H9 (cell line): Measurements from ENCODE around the gene TGFBI. TPM values are rescaled to one million over a fixed set of nuclear protein-coding genes. Genes with fewer than 3 reads are reported as not detected.

Source experiments
- DNase-seq: peaks from one replicate; pipeline ENCODE4 v3.0.0-alpha.2; 2017
- H2AFZ ChIP-seq: one replicate; pipeline ENCODE4 v1.6.1; 2013; ENCODE audit warnings: mild to moderate bottlenecking, low read length, control low read depth, moderate library complexity
- H2AK5ac ChIP-seq: 2 replicates; pipeline ENCODE4 v1.6.1; 2013; ENCODE audit warnings: low read length, control low read depth, mixed read lengths; ENCODE audit not compliant: insufficient read length
- H2BK120ac ChIP-seq: one replicate; pipeline ENCODE4 v1.6.1; 2013; ENCODE audit warnings: low read depth, mild to moderate bottlenecking, low read length, control low read depth, inconsistent platforms; ENCODE audit not compliant: poor library complexity, severe bottlenecking
- H2BK12ac ChIP-seq: 2 replicates; pipeline ENCODE4 v1.6.1; 2013; ENCODE audit warnings: low read length, control low read depth, mixed read lengths, low read depth; ENCODE audit not compliant: insufficient read length
- H2BK15ac ChIP-seq: 2 replicates; pipeline ENCODE4 v1.6.1; 2013; ENCODE audit warnings: low read depth, low read length, control low read depth
- H2BK20ac ChIP-seq: one replicate; pipeline ENCODE4 v1.6.1; 2013; ENCODE audit warnings: low read depth, mild to moderate bottlenecking, low read length, control low read depth, inconsistent platforms; ENCODE audit not compliant: poor library complexity, severe bottlenecking
- H2BK5ac ChIP-seq: 2 replicates; pipeline ENCODE4 v1.6.1; 2013; ENCODE audit warnings: low read length, control low read depth, mixed read lengths; ENCODE audit not compliant: insufficient read length
- H3K14ac ChIP-seq: 2 replicates; pipeline ENCODE4 v1.6.1; 2013; ENCODE audit warnings: low read length, control low read depth; ENCODE audit not compliant: insufficient read depth
- H3K18ac ChIP-seq: 2 replicates; pipeline ENCODE4 v1.6.1; 2013; ENCODE audit warnings: low read depth, mild to moderate bottlenecking, mixed read lengths, low read length, control low read depth; ENCODE audit not compliant: insufficient read length
- H3K23ac ChIP-seq: 2 replicates; pipeline ENCODE4 v1.6.1; 2013; ENCODE audit warnings: low read length, control low read depth, mixed read lengths, low read depth; ENCODE audit not compliant: insufficient read length
- H3K23me2 ChIP-seq: 2 replicates; pipeline ENCODE4 v1.6.1; 2013; ENCODE audit warnings: low read depth, mild to moderate bottlenecking, mixed read lengths, low read length, control low read depth; ENCODE audit not compliant: insufficient read length, poor library complexity, severe bottlenecking
- H3K27ac ChIP-seq: 2 replicates; pipeline ENCODE4 v1.5.1; 2013; ENCODE audit warnings: low read length, control low read depth, mixed read lengths, low read depth; ENCODE audit not compliant: insufficient read length
- H3K27me3 ChIP-seq: 2 replicates; pipeline ENCODE4 v1.6.1; 2013; ENCODE audit warnings: low read length, control low read depth, inconsistent platforms; ENCODE audit not compliant: insufficient read depth
- H3K4ac ChIP-seq: 2 replicates; pipeline ENCODE4 v1.6.1; 2013; ENCODE audit warnings: low read depth, mild to moderate bottlenecking, control low read depth, inconsistent platforms, low read length, moderate library complexity
- H3K4me1 ChIP-seq: 2 replicates; pipeline ENCODE4 v1.6.1; 2013; ENCODE audit warnings: low read length, control low read depth, inconsistent platforms; ENCODE audit not compliant: insufficient read depth
- H3K4me2 ChIP-seq: 2 replicates; pipeline ENCODE4 v1.6.1; 2013; ENCODE audit warnings: low read length, control low read depth, mixed read lengths; ENCODE audit not compliant: insufficient read length, insufficient read depth
- H3K56ac ChIP-seq: 2 replicates; pipeline ENCODE4 v1.6.1; 2013; ENCODE audit warnings: low read depth, mild to moderate bottlenecking, mixed read lengths, low read length, control low read depth; ENCODE audit not compliant: insufficient read length
- H3K79me1 ChIP-seq: 2 replicates; pipeline ENCODE4 v1.6.1; 2013; ENCODE audit warnings: low read depth, mild to moderate bottlenecking, moderate library complexity, low read length, control low read depth, inconsistent platforms; ENCODE audit not compliant: insufficient read depth, poor library complexity, severe bottlenecking
- H3K79me2 ChIP-seq: 2 replicates; pipeline ENCODE4 v1.6.1; 2013; ENCODE audit warnings: low read length, control low read depth, inconsistent platforms; ENCODE audit not compliant: insufficient read depth
- H3K9ac ChIP-seq: 2 replicates; pipeline ENCODE4 v1.6.1; 2013; ENCODE audit warnings: low read length, control low read depth, mixed read lengths; ENCODE audit not compliant: insufficient read length; ENCODE audit errors: extremely low read depth
- H3K9me3 ChIP-seq: one replicate; pipeline ENCODE4 v1.6.1; 2013; ENCODE audit warnings: low read depth, low read length, inconsistent platforms; ENCODE audit not compliant: control insufficient read depth
- H3T11ph ChIP-seq: one replicate; pipeline ENCODE4 v1.6.1; 2013; ENCODE audit warnings: mild to moderate bottlenecking, low read length, control low read depth, inconsistent platforms
- H4K20me1 ChIP-seq: one replicate; pipeline ENCODE4 v1.6.1; 2013; ENCODE audit not compliant: control insufficient read depth, insufficient read length, insufficient read depth
- H4K5ac ChIP-seq: 2 replicates; pipeline ENCODE4 v1.6.1; 2013; ENCODE audit warnings: low read depth, mild to moderate bottlenecking, mixed read lengths, low read length, control low read depth; ENCODE audit not compliant: insufficient read length
- H4K8ac ChIP-seq: replicated peaks from 2 replicates; pipeline ENCODE4 v1.6.1; 2013; ENCODE audit warnings: low read length, control low read depth, mixed read lengths, low read depth; ENCODE audit not compliant: insufficient read length
- H4K91ac ChIP-seq: 2 replicates; pipeline ENCODE4 v1.6.1; 2013; ENCODE audit warnings: low read depth, mild to moderate bottlenecking, moderate library complexity, mixed read lengths, low read length, control low read depth; ENCODE audit not compliant: insufficient read length
- H3K27ac Mint-ChIP-seq, 3 experiments: 2 replicates in 2 of 3; 3 replicates in 1 of 3; pipeline ENCODE4 v1.8.0; 2020 to 2021; ENCODE audit warnings: mixed read lengths in 3 of 3, mild to moderate bottlenecking in 1 of 3, moderate library complexity in 1 of 3
- H3K27me3 Mint-ChIP-seq: 2 replicates; pipeline ENCODE4 v1.8.0; 2021; ENCODE audit warnings: low read depth, mild to moderate bottlenecking, moderate library complexity, mixed read lengths
- H3K36me3 Mint-ChIP-seq, 3 experiments: 2 replicates in 2 of 3; 3 replicates in 1 of 3; pipeline ENCODE4 v1.8.0; 2020 to 2021; ENCODE audit warnings: low read depth in 3 of 3, mixed read lengths in 3 of 3; ENCODE audit not compliant: insufficient read depth in 1 of 3
- H3K4me1 Mint-ChIP-seq, 2 experiments: 2 replicates each; pipeline ENCODE4 v1.8.0; 2020; ENCODE audit warnings: mixed read lengths in 2 of 2
- H3K4me3 Mint-ChIP-seq, 2 experiments: 2 replicates in 1 of 2; 3 replicates in 1 of 2; pipeline ENCODE4 v1.8.0; 2020 to 2021; ENCODE audit warnings: mild to moderate bottlenecking in 2 of 2, mixed read lengths in 2 of 2, moderate library complexity in 1 of 2
- H3K9me3 Mint-ChIP-seq, 2 experiments: 2 replicates in 1 of 2; 3 replicates in 1 of 2; pipeline ENCODE4 v1.8.0; 2020; ENCODE audit warnings: mild to moderate bottlenecking in 2 of 2, mixed read lengths in 2 of 2, moderate library complexity in 1 of 2
- CTCF ChIP-seq: fragments of 200-600 bp; sonication (generic); conservative IDR thresholded peaks from 3 replicates; pipeline ENCODE4 v1.8.0; 2021; ENCODE audit warnings: antibody characterized with exemption, mild to moderate bottlenecking
- WGBS: extraction: QIAGEN DNeasy Blood & Tissue Kit; methylation state at CpG from one replicate; pipeline ENCODE4 v1.1.7; 2013; ENCODE audit warnings: missing lambda C conversion rate, low lambda C conversion rate, mixed read lengths; ENCODE audit not compliant: insufficient read length; ENCODE audit errors: extremely low coverage; 5-methylcytosine and 5-hydroxymethylcytosine counted together
- total RNA-seq: library from RNA; stranded (reverse); gene quantifications from 2 replicates; pipeline ENCODE4 v1.2.1, GENCODE V29; 2021

The TGFBI gene
- total RNA-seq, 1 experiment from 2014 or later, result 4.7 TPM

- H3K4me3 Mint-ChIP-seq, result no peak overlapping the region
- H3K9ac ChIP-seq, result no peak overlapping the region
- no peak overlapping the region for H3K27ac ChIP-seq
- H3K9me3 Mint-ChIP-seq, result no peaks in the 10 kb centered on the region
- H3K4ac ChIP-seq, result no peak overlapping the region
- no peak for TF ChIP-seq CTCF
- no peak overlapping the region for H3K14ac ChIP-seq
- no peak overlapping the region for H3K23ac ChIP-seq
- no peaks in the 10 kb centered on the region for H3K79me1 ChIP-seq
- no peaks in the 10 kb centered on the region for H3K23me2 ChIP-seq
- no peak overlapping the region for H3K18ac ChIP-seq
- H3K79me2 ChIP-seq, result no peaks in the 10 kb centered on the region
- H2BK15ac ChIP-seq, result no peak overlapping the region
- no CpG with 5 or more reads among the region's 7 CpGs for WGBS
- H4K91ac ChIP-seq, result no peak overlapping the region
- H4K5ac ChIP-seq, result no peak overlapping the region
- H3K27ac Mint-ChIP-seq, result no peak overlapping the region
- no peaks in the 10 kb centered on the region for H4K20me1 ChIP-seq
- H3K4me1 Mint-ChIP-seq, result peaks cover 0 to 2% of the 10 kb centered on the region in 2 experiments; a peak in 2 of 4 replicates
- no peak overlapping the region for H2BK20ac ChIP-seq
- peaks cover 4% of the 10 kb centered on the region for H3K27me3 Mint-ChIP-seq
- no peak overlapping the region for H3T11ph ChIP-seq
- H3K56ac ChIP-seq, result no peak overlapping the region
- H3K9me3 ChIP-seq, result no peaks in the 10 kb centered on the region
- DNase-seq, result no peak
- H2AFZ ChIP-seq, result no peak overlapping the region
- H3K27me3 ChIP-seq, result no peaks in the 10 kb centered on the region
- H2BK5ac ChIP-seq, result no peak overlapping the region
- no peak overlapping the region for H4K8ac ChIP-seq
- no peak overlapping the region for H3K4me2 ChIP-seq
- no peak overlapping the region for H2BK12ac ChIP-seq
- no peaks in the 10 kb centered on the region for H3K36me3 Mint-ChIP-seq
- H3K4me1 ChIP-seq, result no peaks in the 10 kb centered on the region
- no peak overlapping the region for H2BK120ac ChIP-seq
- no peak overlapping the region for H2AK5ac ChIP-seq
These were observed 22.0 kb upstream of the TGFBI start for GRCh38 chr5:136006761-136007251.
